Measurements from ENCODE around the gene SLIT1.

Gene SLIT1

DNA sequence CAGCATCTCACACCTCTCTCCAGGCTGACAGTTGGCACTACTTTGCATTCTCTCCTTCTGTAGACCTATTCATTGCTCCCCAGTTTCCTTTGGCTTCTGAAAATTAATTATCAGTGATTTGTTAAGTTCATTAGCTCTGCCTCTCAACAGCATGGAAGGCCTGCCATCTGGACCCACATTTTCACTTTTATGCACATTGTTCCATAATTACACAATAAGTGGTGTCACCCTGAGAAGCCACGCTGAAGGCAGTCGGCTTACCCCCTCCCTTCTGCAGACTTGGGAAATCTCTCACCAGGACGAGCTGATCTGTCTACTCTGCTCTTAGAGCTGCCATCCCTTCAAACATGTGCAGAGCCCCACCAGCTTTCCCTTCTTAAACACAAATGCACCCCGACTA, 64.7 kb downstream of the SLIT1 start:
- Histone ChIP-seq H3K27me3 (ENCODE audit: insufficient read depth, low read length) (no peaks in the 10 kb centered on the region), H3K9ac (ENCODE audit: low read depth, low read length) (no peak overlapping the region), H3K4me1 (ENCODE audit: insufficient read depth, low read length) (0 out of 2 replicates have a peak, but pooled peaks cover 3% of the 10 kb centered on the region), H3K4me3 (ENCODE audit: low read length) (no peak overlapping the region), H3K9me3 (ENCODE audit: insufficient read depth, low read depth, low read length) (no peaks in the 10 kb centered on the region), H3K27ac (ENCODE audit: low read length) (no peak overlapping the region), H3K36me3 (ENCODE audit: insufficient read depth, low read depth, low read length) (no peaks in the 10 kb centered on the region)

DNA sequence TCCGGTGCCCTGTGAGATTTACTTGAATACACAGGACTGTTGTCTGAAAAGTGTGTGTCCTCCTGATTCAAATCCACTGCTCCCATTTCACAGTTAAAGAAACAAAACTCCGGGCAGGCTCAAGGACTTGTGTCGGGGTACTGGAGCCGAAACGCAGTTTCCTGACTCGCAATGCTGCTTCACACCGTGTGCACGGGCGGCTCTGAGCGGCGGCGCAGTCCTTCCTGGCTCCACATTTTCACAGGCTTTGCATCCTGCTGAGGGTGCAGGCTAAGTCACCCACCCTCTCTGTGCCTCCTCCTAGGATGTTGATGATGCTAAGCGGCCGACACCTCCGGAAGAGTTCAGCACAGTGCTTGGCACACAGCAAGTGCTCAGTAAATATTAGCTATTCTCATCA, 65.4 kb downstream of the SLIT1 start:
- H3K9me3 ChIP-seq (ENCODE audit: insufficient read depth, low read depth, low read length): no peaks in the 10 kb centered on the region
- 0 out of 2 replicates have a peak, but pooled peaks cover 3% of the 10 kb centered on the region for H3K4me1 ChIP-seq (ENCODE audit: insufficient read depth, low read length)
- no peaks in the 10 kb centered on the region for H3K27me3 ChIP-seq (ENCODE audit: insufficient read depth, low read length)
- no peak overlapping the region for H3K9ac ChIP-seq (ENCODE audit: low read depth, low read length)
- H3K36me3 ChIP-seq (ENCODE audit: insufficient read depth, low read depth, low read length): no peaks in the 10 kb centered on the region
- no peak overlapping the region for H3K4me3 ChIP-seq (ENCODE audit: low read length)
- no peak overlapping the region for H3K27ac ChIP-seq (ENCODE audit: low read length)

DNA sequence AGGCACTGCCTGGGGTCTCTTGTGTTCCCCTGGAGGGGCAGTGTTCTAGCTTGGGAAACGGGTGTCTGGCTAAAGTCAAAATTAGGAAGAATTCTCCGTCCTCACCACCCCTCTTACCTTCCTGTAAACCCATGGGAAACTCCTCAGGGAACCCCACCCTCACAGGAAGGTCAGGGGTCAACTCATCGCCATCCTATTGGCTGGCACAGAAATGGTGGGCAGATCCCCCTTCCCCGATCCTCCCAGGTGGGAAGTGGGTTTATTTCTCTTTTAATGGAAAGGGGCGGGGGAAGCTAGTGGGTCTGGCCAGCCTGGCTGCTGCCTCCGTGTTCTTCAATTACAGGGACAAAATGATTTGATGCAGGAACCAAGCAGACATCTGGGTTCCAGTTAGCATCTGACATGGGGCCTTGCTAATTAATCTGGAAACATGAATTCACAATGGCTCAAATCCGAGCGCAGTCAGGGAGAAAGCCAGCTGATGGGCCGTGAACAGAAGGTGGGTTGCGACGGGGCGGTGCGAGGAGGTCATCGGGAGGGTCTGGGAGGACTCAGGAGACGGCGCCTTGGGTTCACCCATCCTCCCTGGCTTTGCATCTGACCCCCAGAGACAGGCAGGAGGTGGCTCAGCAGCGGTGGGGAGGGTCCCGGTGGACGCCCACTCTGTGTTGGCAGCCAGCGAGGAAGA, 66.6 kb downstream of the SLIT1 start:
- H3K9me3 ChIP-seq (ENCODE audit: insufficient read depth, low read depth, low read length): no peaks in the 10 kb centered on the region
- H3K36me3 ChIP-seq (ENCODE audit: insufficient read depth, low read depth, low read length): no peaks in the 10 kb centered on the region
- H3K27me3 ChIP-seq (ENCODE audit: insufficient read depth, low read length): no peaks in the 10 kb centered on the region
- no peak overlapping the region for H3K4me3 ChIP-seq (ENCODE audit: low read length)
- no peak overlapping the region for H3K9ac ChIP-seq (ENCODE audit: low read depth, low read length)
- no peak overlapping the region for H3K27ac ChIP-seq (ENCODE audit: low read length)
- H3K4me1 ChIP-seq (ENCODE audit: insufficient read depth, low read length): 0 out of 2 replicates have a peak, but pooled peaks cover 3% of the 10 kb centered on the region

DNA sequence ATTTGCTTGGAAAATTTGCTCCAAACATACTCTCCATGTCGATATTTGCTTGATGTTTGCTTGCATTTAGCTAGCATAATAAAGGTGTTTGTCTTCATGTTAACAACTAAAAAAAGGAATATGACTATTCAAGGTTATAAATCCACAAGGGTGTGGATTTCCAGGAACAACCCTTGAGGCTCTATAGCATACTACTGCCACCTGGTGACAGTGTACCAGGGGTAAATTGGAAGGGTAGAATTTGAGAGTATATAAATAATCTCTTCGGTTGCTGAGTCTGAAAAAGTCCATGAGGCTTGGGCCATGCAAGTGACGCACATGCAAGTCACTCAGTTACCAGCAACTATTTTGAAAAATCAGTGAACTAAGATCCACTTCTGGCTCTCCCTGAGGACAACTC, 68.4 kb downstream of the SLIT1 start:
- Histone ChIP-seq H3K27me3 (ENCODE audit: insufficient read depth, low read length) (no peaks in the 10 kb centered on the region), H3K27ac (ENCODE audit: low read length) (no peak overlapping the region), H3K4me3 (ENCODE audit: low read length) (no peak overlapping the region), H3K36me3 (ENCODE audit: insufficient read depth, low read depth, low read length) (no peaks in the 10 kb centered on the region), H3K9me3 (ENCODE audit: insufficient read depth, low read depth, low read length) (no peaks in the 10 kb centered on the region), H3K4me1 (ENCODE audit: insufficient read depth, low read length) (no peaks in the 10 kb centered on the region), H3K9ac (ENCODE audit: low read depth, low read length) (no peak overlapping the region)

DNA sequence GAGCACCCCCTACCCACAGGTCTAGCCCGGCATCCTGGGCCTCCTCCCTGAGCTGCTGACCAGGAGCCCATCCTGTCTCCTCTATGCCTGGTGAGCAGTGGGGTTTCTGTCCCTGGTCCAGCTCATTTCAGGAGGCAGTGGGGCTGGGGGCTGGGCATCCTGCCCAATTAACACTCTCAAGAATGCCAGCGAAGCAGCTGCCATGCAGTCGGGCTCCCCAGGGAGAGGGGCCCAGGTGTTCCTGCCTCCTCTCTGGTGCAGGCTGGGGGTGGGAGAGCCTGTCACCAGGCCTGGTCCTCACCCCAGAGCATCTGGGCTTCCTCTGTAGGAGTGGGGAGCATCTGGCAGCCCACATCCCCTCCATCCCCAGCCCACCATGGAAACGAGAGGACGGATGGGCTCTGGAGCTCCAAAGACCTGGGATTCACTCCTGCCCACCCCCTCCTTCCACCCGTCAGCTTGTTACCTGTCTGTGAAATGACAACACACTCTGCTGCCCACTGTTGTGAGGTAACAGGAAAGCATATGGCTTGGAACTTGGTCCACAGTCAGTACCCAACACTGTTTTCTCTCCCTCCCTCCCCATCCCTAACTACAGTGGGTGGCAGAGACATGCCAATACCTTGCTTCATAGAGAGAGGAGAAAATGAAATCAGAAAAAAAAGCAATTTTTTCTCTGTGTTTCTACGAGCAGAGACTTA, 69.1 kb downstream of the SLIT1 start:
- H3K4me1 ChIP-seq (ENCODE audit: insufficient read depth, low read length): no peaks in the 10 kb centered on the region
- H3K27ac ChIP-seq (ENCODE audit: low read length): no peak overlapping the region
- no peaks in the 10 kb centered on the region for H3K9me3 ChIP-seq (ENCODE audit: insufficient read depth, low read depth, low read length)
- H3K36me3 ChIP-seq (ENCODE audit: insufficient read depth, low read depth, low read length): no peaks in the 10 kb centered on the region
- H3K4me3 ChIP-seq (ENCODE audit: low read length): no peak overlapping the region
- H3K9ac ChIP-seq (ENCODE audit: low read depth, low read length): no peak overlapping the region
- H3K27me3 ChIP-seq (ENCODE audit: insufficient read depth, low read length): no peaks in the 10 kb centered on the region

DNA sequence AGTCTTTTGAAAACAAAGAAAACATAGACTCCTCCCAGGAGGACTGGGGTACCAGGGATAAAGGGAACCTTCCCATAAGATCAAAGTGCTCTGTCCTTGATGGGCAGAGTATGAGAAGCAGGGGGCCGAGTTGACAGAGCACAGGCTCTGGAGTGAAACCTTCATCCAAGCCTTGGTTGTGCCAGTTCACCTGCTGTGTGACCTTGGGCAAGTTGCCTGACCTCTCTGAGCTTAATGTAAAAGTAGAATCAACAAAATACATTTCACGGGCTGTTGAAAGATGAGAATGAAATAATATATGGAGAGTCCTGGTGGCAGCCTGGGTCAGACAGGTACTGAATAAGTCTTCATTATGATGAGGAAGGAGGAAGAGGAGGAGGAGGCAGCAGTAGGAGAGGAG, 69.9 kb downstream of the SLIT1 start:
- Histone ChIP-seq H3K9me3 (ENCODE audit: insufficient read depth, low read depth, low read length) (no peaks in the 10 kb centered on the region), H3K4me1 (ENCODE audit: insufficient read depth, low read length) (no peaks in the 10 kb centered on the region), H3K27ac (ENCODE audit: low read length) (no peak overlapping the region), H3K27me3 (ENCODE audit: insufficient read depth, low read length) (no peaks in the 10 kb centered on the region), H3K4me3 (ENCODE audit: low read length) (no peak overlapping the region), H3K9ac (ENCODE audit: low read depth, low read length) (no peak overlapping the region), H3K36me3 (ENCODE audit: insufficient read depth, low read depth, low read length) (no peaks in the 10 kb centered on the region)

DNA sequence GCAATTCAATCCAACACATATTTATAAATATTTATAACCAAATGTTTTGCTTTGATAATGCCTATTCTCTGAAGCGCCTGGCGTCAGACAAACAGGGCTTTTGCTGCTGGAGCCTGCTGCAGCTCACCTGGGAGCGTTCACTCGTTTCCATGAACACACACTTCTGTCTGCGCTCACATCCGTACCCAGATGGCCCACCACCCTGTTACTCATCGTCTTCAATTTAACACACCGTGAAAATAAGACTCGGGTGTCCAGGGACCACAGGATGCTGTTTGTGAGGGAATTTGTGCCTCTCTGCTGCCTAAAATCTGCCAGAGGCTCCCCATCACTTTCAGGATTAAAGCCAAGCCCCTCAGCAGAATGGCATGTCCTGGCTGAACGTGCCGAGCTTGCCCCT, 74.1 kb downstream of the SLIT1 start:
- Histone ChIP-seq H3K27ac (ENCODE audit: low read length) (no peak overlapping the region), H3K27me3 (ENCODE audit: insufficient read depth, low read length) (no peaks in the 10 kb centered on the region), H3K9ac (ENCODE audit: low read depth, low read length) (no peak overlapping the region), H3K36me3 (ENCODE audit: insufficient read depth, low read depth, low read length) (no peaks in the 10 kb centered on the region), H3K4me1 (ENCODE audit: insufficient read depth, low read length) (no peaks in the 10 kb centered on the region), H3K4me3 (ENCODE audit: low read length) (no peak overlapping the region), H3K9me3 (ENCODE audit: insufficient read depth, low read depth, low read length) (no peaks in the 10 kb centered on the region)

DNA sequence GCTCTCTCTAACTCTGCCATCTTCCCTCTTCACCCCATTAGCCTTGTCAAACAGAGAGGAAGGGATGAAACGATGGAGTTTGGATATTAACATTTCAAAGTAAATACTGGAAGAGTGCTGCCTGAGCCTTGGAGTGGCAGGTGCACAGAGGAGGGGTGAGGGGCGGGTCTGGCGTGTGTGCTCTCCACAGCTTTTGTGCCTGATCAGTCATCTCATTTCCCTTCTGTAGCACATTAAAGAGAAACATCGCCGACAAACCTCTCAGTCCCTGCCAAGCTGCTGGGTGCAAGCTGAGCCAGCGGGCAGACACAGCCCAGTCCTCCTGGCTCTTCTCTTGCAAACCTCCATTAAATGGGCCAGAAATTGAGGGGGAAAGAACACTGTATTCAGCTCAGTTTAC, 76.2 kb downstream of the SLIT1 start:
- H3K9me3 ChIP-seq (ENCODE audit: insufficient read depth, low read depth, low read length): no peaks in the 10 kb centered on the region
- H3K27me3 ChIP-seq (ENCODE audit: insufficient read depth, low read length): no peaks in the 10 kb centered on the region
- H3K27ac ChIP-seq (ENCODE audit: low read length): no peak overlapping the region
- no peak overlapping the region for H3K4me3 ChIP-seq (ENCODE audit: low read length)
- H3K36me3 ChIP-seq (ENCODE audit: insufficient read depth, low read depth, low read length): no peaks in the 10 kb centered on the region
- H3K4me1 ChIP-seq (ENCODE audit: insufficient read depth, low read length): no peaks in the 10 kb centered on the region
- H3K9ac ChIP-seq (ENCODE audit: low read depth, low read length): no peak overlapping the region

DNA sequence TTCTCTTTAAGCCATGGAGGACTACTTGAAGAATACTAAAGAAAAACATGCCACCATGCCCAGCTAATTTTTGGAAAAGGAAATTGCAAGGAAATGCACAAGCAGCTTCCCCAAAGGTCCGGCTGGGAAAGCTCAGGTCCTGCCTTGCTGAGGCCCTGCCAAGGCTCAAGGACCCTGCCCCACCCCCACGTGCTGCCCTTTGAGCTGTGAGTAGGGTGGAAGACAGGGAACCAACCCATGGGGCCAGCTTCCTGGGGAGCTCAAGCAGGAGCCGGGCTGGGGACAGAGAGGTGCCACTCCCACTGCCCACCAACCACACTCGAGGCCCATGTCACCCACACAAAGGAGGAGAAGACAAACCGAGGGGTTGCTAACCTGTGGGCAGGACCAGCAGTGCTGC, 78.2 kb downstream of the SLIT1 start:
- Histone ChIP-seq H3K36me3 (ENCODE audit: insufficient read depth, low read depth, low read length) (no peaks in the 10 kb centered on the region), H3K9ac (ENCODE audit: low read depth, low read length) (no peak overlapping the region), H3K9me3 (ENCODE audit: insufficient read depth, low read depth, low read length) (no peaks in the 10 kb centered on the region), H3K27ac (ENCODE audit: low read length) (no peak overlapping the region), H3K4me1 (ENCODE audit: insufficient read depth, low read length) (peaks cover 5% of the 10 kb centered on the region; the same call in 1 of the 2 replicates), H3K4me3 (ENCODE audit: low read length) (no peak overlapping the region), H3K27me3 (ENCODE audit: insufficient read depth, low read length) (no peaks in the 10 kb centered on the region)

DNA sequence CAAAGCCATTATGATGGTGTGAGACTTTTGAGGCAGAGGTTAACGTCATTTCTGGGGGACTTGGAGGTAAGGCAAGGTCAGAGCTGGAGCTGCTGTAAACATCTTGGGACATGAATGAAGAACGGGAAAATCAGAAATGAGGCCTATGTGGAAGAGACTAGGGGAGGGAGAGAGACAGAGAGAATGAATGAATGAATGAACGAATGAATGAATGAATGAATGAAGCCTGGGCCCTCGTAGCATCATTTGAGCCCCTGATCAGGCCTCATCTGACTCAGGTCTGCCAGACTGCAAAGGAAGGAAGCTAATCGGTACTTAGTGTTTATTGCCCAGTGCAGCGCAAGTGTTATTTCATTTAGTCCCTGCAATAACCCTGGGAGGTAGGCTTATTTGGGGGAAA, 79.6 kb downstream of the SLIT1 start:
- Histone ChIP-seq H3K27me3 (ENCODE audit: insufficient read depth, low read length) (no peaks in the 10 kb centered on the region), H3K4me3 (ENCODE audit: low read length) (no peak overlapping the region), H3K4me1 (ENCODE audit: insufficient read depth, low read length) (peaks cover 10% of the 10 kb centered on the region; the same call in 1 of the 2 replicates), H3K9me3 (ENCODE audit: insufficient read depth, low read depth, low read length) (no peaks in the 10 kb centered on the region), H3K27ac (ENCODE audit: low read length) (no peak overlapping the region), H3K9ac (ENCODE audit: low read depth, low read length) (no peak overlapping the region), H3K36me3 (ENCODE audit: insufficient read depth, low read depth, low read length) (no peaks in the 10 kb centered on the region)

DNA sequence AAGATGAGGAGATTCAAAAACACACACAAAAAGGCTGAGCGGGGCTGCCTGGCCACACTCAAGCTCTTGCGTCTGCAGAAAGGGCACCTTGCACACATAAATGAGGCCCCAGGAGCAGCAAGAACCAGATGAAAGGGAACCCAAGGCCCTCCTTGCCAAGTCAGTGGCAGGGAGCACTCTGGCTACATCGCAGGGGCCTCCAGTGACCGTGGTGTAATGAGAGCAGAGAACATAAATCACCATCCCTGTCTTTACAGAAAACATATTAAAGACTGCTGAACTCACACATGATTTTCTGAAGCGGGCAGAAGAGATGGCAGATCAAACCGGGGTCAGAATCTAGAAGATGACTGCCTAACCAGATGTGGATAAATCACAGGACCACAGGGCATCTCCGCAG, 80.5 kb downstream of the SLIT1 start:
- Histone ChIP-seq H3K4me1 (ENCODE audit: insufficient read depth, low read length) (peaks cover 15% of the 10 kb centered on the region; the same call in 1 of the 2 replicates), H3K9ac (ENCODE audit: low read depth, low read length) (no peak overlapping the region), H3K4me3 (ENCODE audit: low read length) (no peak overlapping the region), H3K9me3 (ENCODE audit: insufficient read depth, low read depth, low read length) (no peaks in the 10 kb centered on the region), H3K27me3 (ENCODE audit: insufficient read depth, low read length) (no peaks in the 10 kb centered on the region), H3K36me3 (ENCODE audit: insufficient read depth, low read depth, low read length) (no peaks in the 10 kb centered on the region), H3K27ac (ENCODE audit: low read length) (no peak overlapping the region)
